ENCODE data around the gene MAB21L4. TPM values are rescaled to one million over a fixed set of nuclear protein-coding genes. Genes with fewer than 3 reads are reported as not detected.

MAB21L4 gene
- total RNA-seq, 1 donor from 2014 or later: not detected

GRCh38 chr2:240913810-240914644, 18.1 kb upstream of the MAB21L4 start:
- no peak for DNase-seq (ENCODE audit: low spot score)

- no peak for DNase-seq (ENCODE audit: low spot score)
These were observed 17.2 kb upstream of the MAB21L4 start for GRCh38 chr2:240912878-240913809.

GRCh38 chr2:240911641-240912265, 15.8 kb upstream of the MAB21L4 start:
- no peak for DNase-seq (ENCODE audit: low spot score)

GRCh38 chr2:240909216-240909974, 13.4 kb upstream of the MAB21L4 start:
- DNase-seq (ENCODE audit: low spot score): no peak

- DNase-seq (ENCODE audit: low spot score): no peak
These were observed 11.1 kb upstream of the MAB21L4 start for GRCh38 chr2:240906911-240907590.

GRCh38 chr2:240906141-240906910, 10.4 kb upstream of the MAB21L4 start, which contains the start of gene CROCC2:
CROCC2 (plus strand) TSS chr2:240906336; CDS start chr2:240906514, 178 bp downstream.
- DNase-seq (ENCODE audit: low spot score): no peak

- DNase-seq (ENCODE audit: low spot score): no peak
These were observed 9.3 kb upstream of the MAB21L4 start for GRCh38 chr2:240905176-240905781.

- DNase-seq (ENCODE audit: low spot score): no peak
These were observed 8.5 kb upstream of the MAB21L4 start for GRCh38 chr2:240904216-240905175.

- no peak for DNase-seq (ENCODE audit: low spot score)
These were observed 7.5 kb upstream of the MAB21L4 start for GRCh38 chr2:240903191-240904060.

- DNase-seq (ENCODE audit: low spot score): no peak
These were observed 6.7 kb upstream of the MAB21L4 start for GRCh38 chr2:240902615-240903041.

- DNase-seq (ENCODE audit: low spot score): no peak
These were observed 6.1 kb upstream of the MAB21L4 start for GRCh38 chr2:240901986-240902614.

- DNase-seq (ENCODE audit: low spot score): no peak
These were observed 4.3 kb upstream of the MAB21L4 start for GRCh38 chr2:240900141-240900860.

GRCh38 chr2:240899468-240899865, 3.5 kb upstream of the MAB21L4 start:
- no peak for DNase-seq (ENCODE audit: low spot score)

- no peak for DNase-seq (ENCODE audit: low spot score)
These were observed 2.9 kb upstream of the MAB21L4 start for GRCh38 chr2:240898731-240899467.
